BE2C (cell line): Measurements from ENCODE around the gene TGFBR2.

ENCODE experiments used
- DNase-seq: peaks from one replicate; pipeline ENCODE4 v3.0.0-alpha.2; 2020
- H3K27me3 ChIP-seq: fragments of 250-450 bp; sonication (Bioruptor Pico); 2 replicates; pipeline ENCODE4 v1.5.1; 2020; ENCODE audit warnings: mild to moderate bottlenecking
- H3K36me3 ChIP-seq: fragments of 250-450 bp; sonication (Bioruptor Pico); 2 replicates; pipeline ENCODE4 v1.5.1; 2020; ENCODE audit warnings: mild to moderate bottlenecking
- H3K4me1 ChIP-seq: fragments of 250-450 bp; sonication (Bioruptor Pico); 2 replicates; pipeline ENCODE4 v1.5.1; 2020
- H3K4me3 ChIP-seq: 2 replicates; pipeline ENCODE4 v1.5.1; 2011; ENCODE audit warnings: low read depth, low read length
- H3K9me3 ChIP-seq: fragments of 250-450 bp; sonication (Bioruptor Pico); 2 replicates; pipeline ENCODE4 v1.5.1; 2020
- CTCF ChIP-seq: IDR thresholded peaks from 2 replicates; pipeline ENCODE4 v1.5.1; 2012; ENCODE audit warnings: mild to moderate bottlenecking, low read depth, low read length

Gene TGFBR2

GRCh38 chr3:30710017-30710416, 103.6 kb downstream of the TGFBR2 start:
- Histone ChIP-seq H3K36me3 (no peaks in the 10 kb centered on the region), H3K4me3 (no peak overlapping the region), H3K9me3 (no peaks in the 10 kb centered on the region), H3K4me1 (no peaks in the 10 kb centered on the region), H3K27me3 (no peaks in the 10 kb centered on the region)
- TF ChIP-seq CTCF, result no peak
- DNase-seq, result no peak

GRCh38 chr3:30711151-30711550, 104.8 kb downstream of the TGFBR2 start:
- no peak for TF ChIP-seq CTCF
- no peaks in the 10 kb centered on the region for H3K9me3 ChIP-seq
- DNase-seq, result no peak
- H3K4me1 ChIP-seq, result no peaks in the 10 kb centered on the region
- no peaks in the 10 kb centered on the region for H3K27me3 ChIP-seq
- no peak overlapping the region for H3K4me3 ChIP-seq
- H3K36me3 ChIP-seq, result no peaks in the 10 kb centered on the region

DNA sequence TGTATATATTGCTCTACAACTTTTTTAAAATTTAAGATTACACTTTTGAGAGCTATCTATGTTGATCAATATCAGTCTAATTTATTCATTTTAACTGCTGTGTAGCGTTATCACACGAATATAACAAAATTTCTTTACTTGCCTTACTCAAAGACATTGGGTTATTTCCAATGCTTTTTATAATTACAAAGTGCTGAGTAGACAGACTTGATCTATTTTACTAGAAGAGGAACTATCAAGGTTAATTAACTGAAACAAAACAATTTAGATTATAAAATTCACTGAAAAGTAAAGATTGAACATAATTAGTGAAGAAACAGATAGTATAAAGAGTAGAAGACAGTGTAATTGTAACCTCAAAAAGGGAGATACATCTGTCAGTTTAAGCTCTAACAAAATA, 105.5 kb downstream of the TGFBR2 start:
- Histone ChIP-seq H3K4me3 (no peak overlapping the region), H3K36me3 (no peaks in the 10 kb centered on the region), H3K27me3 (no peaks in the 10 kb centered on the region), H3K4me1 (no peaks in the 10 kb centered on the region), H3K9me3 (no peaks in the 10 kb centered on the region)
- TF ChIP-seq CTCF, result no peak
- DNase-seq, result no peak

GRCh38 chr3:30712991-30713390, 106.6 kb downstream of the TGFBR2 start:
- no peaks in the 10 kb centered on the region for H3K4me1 ChIP-seq
- DNase-seq, result no peak
- TF ChIP-seq CTCF, result no peak
- no peaks in the 10 kb centered on the region for H3K27me3 ChIP-seq
- H3K9me3 ChIP-seq, result no peaks in the 10 kb centered on the region
- H3K36me3 ChIP-seq, result no peaks in the 10 kb centered on the region
- H3K4me3 ChIP-seq, result no peak overlapping the region

DNA sequence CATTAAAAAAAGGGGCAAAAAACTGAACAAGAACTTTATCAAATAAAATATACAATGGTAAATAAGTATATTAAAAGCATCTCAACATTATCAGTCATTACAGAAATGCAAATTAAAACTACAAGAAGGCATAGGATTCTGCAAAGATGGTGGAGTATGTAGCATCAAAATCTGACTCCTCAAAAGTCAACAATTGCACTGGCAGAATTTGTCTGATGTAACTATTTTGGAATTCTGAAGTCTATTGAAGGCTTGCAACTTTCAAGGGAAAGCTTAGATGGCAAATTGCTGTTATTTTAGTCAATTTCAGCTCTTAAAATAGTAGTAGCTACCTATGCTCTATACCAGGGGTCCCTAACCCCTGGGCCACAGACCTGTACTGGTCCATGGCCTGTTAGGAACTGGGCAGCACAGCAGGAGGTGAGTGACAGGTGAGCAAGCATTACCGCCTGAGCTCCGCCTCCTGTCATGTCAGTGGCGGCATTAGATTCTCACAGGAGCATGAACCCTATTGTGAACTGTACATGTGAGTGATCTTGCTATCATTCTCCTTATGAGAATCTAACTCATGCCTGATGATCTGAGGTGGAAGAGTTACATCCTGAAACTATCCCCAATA, 107.6 kb downstream of the TGFBR2 start:
- H3K27me3 ChIP-seq, result no peaks in the 10 kb centered on the region
- H3K4me3 ChIP-seq, result no peak overlapping the region
- TF ChIP-seq CTCF, result no peak
- H3K36me3 ChIP-seq, result no peaks in the 10 kb centered on the region
- H3K4me1 ChIP-seq, result no peaks in the 10 kb centered on the region
- H3K9me3 ChIP-seq, result no peaks in the 10 kb centered on the region
- DNase-seq, result no peak

DNA sequence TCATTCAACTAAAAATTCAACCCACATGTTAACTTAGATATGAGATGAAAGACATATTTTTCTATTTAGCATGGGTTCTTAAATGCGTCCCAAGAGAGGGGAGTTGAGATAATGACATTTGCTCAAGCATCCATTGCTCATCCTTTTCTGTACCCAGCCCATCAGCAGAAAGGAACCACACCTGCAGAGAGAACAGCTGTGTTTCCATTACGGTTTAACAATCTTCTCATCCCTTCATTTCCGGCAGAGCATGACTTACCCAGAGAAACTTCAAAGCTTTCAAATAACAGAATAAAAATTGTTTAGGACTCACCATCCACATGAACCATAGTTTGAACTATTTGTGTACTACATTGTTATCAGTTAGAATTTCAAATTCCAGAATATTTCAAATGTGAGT, 113.1 kb downstream of the TGFBR2 start:
- no peak for TF ChIP-seq CTCF
- Histone ChIP-seq H3K9me3 (no peaks in the 10 kb centered on the region), H3K4me1 (no peaks in the 10 kb centered on the region), H3K27me3 (no peaks in the 10 kb centered on the region), H3K36me3 (no peaks in the 10 kb centered on the region), H3K4me3 (no peak overlapping the region)
- DNase-seq, result no peak
